GM06990 (cell line): ENCODE measurements around the gene PDE6A.

Experiments
- DNase-seq: peaks from one replicate; pipeline ENCODE4 v3.0.0-alpha.2; 2011; ENCODE audit not compliant: insufficient read length; ENCODE audit errors: extremely low read depth
- H3K27me3 ChIP-seq: replicated peaks from 2 replicates; pipeline ENCODE4 v1.6.0; 2011; ENCODE audit warnings: low read length; ENCODE audit not compliant: control insufficient read depth, insufficient read depth
- H3K36me3 ChIP-seq: 2 replicates; pipeline ENCODE4 v1.5.1; 2011; ENCODE audit warnings: low read length; ENCODE audit not compliant: control insufficient read depth, insufficient read depth
- H3K4me3 ChIP-seq: replicated peaks from 2 replicates; pipeline ENCODE4 v1.5.1; 2011; ENCODE audit warnings: low read depth, mild to moderate bottlenecking, control low read depth, low read length
- TF ChIP-seq, protein P1 (sequence below): IDR thresholded peaks from 2 replicates; pipeline ENCODE4 v1.5.1; 2011; ENCODE audit warnings: low read length, control low read depth, mild to moderate bottlenecking, inconsistent platforms; ENCODE audit not compliant: insufficient read depth, poor library complexity, severe bottlenecking

Gene PDE6A

GRCh38 chr5:149903404-149903803 lies 41.2 kb downstream of the PDE6A start:
- TF ChIP-seq, protein P1, sequence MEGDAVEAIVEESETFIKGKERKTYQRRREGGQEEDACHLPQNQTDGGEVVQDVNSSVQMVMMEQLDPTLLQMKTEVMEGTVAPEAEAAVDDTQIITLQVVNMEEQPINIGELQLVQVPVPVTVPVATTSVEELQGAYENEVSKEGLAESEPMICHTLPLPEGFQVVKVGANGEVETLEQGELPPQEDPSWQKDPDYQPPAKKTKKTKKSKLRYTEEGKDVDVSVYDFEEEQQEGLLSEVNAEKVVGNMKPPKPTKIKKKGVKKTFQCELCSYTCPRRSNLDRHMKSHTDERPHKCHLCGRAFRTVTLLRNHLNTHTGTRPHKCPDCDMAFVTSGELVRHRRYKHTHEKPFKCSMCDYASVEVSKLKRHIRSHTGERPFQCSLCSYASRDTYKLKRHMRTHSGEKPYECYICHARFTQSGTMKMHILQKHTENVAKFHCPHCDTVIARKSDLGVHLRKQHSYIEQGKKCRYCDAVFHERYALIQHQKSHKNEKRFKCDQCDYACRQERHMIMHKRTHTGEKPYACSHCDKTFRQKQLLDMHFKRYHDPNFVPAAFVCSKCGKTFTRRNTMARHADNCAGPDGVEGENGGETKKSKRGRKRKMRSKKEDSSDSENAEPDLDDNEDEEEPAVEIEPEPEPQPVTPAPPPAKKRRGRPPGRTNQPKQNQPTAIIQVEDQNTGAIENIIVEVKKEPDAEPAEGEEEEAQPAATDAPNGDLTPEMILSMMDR = no peak
- H3K27me3 ChIP-seq = no peaks in the 10 kb centered on the region; the same call in 1 of the 2 replicates
- no peak overlapping the region for H3K4me3 ChIP-seq
- no peak for DNase-seq
- no peaks in the 10 kb centered on the region for H3K36me3 ChIP-seq

- DNase-seq = no peak
- Histone ChIP-seq H3K27me3 (no peaks in the 10 kb centered on the region; the same call in none of the 2 replicates), H3K4me3 (no peak overlapping the region), H3K36me3 (no peaks in the 10 kb centered on the region)
- TF ChIP-seq, protein P1 = no peak
These were observed 42.4 kb downstream of the PDE6A start for GRCh38 chr5:149902177-149902576.

DNA sequence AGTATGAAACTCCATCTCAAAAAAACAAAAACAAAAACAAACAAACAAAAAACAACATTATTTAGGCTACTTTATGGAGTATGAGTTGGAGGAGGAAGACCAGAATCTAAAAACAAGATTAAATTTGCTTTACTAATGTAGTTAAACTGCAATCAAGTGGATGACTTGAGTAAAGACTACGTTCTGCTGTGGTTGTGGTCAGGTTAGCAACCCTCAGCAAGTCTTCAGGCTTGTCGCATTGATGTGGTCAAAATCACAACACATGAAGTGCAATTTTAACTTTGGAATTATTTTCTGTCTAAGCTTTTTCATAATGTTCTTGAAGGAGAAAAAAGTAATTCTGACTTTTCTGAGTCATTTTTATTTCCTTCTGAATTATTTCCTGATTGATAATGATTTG lies 43.1 kb downstream of the PDE6A start:
- Histone ChIP-seq H3K27me3 (no peaks in the 10 kb centered on the region; the same call in none of the 2 replicates), H3K36me3 (no peaks in the 10 kb centered on the region), H3K4me3 (no peak overlapping the region)
- TF ChIP-seq, protein P1 = no peak
- no peak for DNase-seq

DNA sequence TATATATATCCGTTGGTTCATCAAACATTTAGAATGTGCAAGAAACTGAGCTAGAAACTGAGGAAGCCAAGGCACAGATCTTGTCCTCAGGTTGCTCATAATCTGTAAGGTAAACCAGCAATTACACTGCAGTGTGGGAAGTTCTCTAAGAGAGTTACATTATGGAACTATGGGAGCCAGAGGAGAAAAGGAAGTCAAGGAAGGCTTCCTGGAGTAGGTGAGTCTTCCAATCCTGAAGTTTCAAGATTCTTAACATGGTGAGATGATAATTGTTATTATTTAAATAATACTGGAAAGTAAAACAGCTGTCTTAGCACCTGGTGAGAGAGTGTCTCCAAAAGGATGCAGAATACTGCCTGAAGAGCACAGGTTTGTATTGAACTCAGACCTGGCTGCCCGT lies 44.2 kb downstream of the PDE6A start:
- H3K4me3 ChIP-seq = no peak overlapping the region
- no peaks in the 10 kb centered on the region for H3K36me3 ChIP-seq
- TF ChIP-seq, protein P1 = no peak
- DNase-seq = no peak
- no peaks in the 10 kb centered on the region; the same call in none of the 2 replicates for H3K27me3 ChIP-seq

DNA sequence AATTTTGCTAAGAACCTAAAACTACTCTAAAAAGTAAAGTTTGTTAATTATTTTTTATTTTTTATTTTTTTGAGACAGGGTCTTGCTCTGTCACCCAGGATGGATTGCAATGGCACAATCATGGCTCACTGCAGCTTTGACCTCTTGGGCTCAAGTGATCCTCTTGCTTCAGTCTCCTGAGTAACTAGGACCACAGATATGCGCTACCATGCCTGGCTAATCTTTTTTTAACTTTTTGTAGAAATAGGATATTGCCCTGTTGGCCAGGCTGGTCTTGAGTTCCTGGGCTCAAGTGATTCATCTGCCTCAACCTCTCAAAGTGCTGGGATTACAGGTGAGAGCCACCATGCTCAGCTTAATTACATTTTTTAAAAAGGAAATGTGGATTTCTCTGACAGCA lies 45.8 kb downstream of the PDE6A start:
- TF ChIP-seq, protein P1 = no peak
- Histone ChIP-seq H3K27me3 (no peaks in the 10 kb centered on the region; the same call in none of the 2 replicates), H3K4me3 (no peak overlapping the region), H3K36me3 (no peaks in the 10 kb centered on the region)
- no peak for DNase-seq
